Measurements from ENCODE around the gene NCR1.
"Not testable (repeated sequence)": the region's sequence is repeated elsewhere in the genome, so short reads cannot be mapped to it uniquely, and the experiment has no call there.

The NCR1 gene

GRCh38 chr19:54889566-54889965 lies 16.4 kb upstream of the NCR1 start:
- H2BK5ac ChIP-seq (ENCODE audit: low read depth, low read length, poor library complexity) = no peak overlapping the region
- peaks cover 4% of the 10 kb centered on the region for H3K79me1 ChIP-seq (ENCODE audit: low read length)
- WGBS (ENCODE audit: extremely low coverage, insufficient coverage, insufficient read length) = no CpG with 5 or more reads among the region's 11 CpGs

GRCh38 chr19:54893406-54893805 lies 12.5 kb upstream of the NCR1 start:
- no peak overlapping the region for H2BK12ac ChIP-seq (ENCODE audit: low read length)
- no peak overlapping the region for H4K12ac ChIP-seq (ENCODE audit: low read depth, low read length)
- no peak overlapping the region for H3K14ac ChIP-seq (ENCODE audit: low read length)
- peak overlapping the region; percentile 38 for H4K91ac ChIP-seq (ENCODE audit: low read depth, low read length)
- no peak overlapping the region for H4K8ac ChIP-seq (ENCODE audit: low read depth, low read length)
- peaks cover 0 to 6% of the 10 kb centered on the region in 2 experiments for H3K4me1 ChIP-seq (ENCODE audit: control insufficient read depth in 1 of 2, insufficient read depth in 2 of 2, low read length in 2 of 2)
- H2AK5ac ChIP-seq (ENCODE audit: low read length) = no peak overlapping the region
- no peak overlapping the region for H3K4me2 ChIP-seq (ENCODE audit: low read length)
- H2AFZ ChIP-seq (ENCODE audit: insufficient read depth, low read length, poor library complexity) = peak overlapping the region; percentile 60
- H3K4me3 ChIP-seq (ENCODE audit: low read depth, low read length) = no peak overlapping the region
- H3K4ac ChIP-seq (ENCODE audit: low read depth, low read length) = no peak overlapping the region
- H3K36me3 ChIP-seq (ENCODE audit: control insufficient read depth in 1 of 2, insufficient read depth in 2 of 2, low read length in 2 of 2) = no peaks in the 10 kb centered on the region
- peak overlapping the region; percentile 33 for H3K27ac ChIP-seq (ENCODE audit: low read depth, low read length)
- no peak overlapping the region for H2BK120ac ChIP-seq (ENCODE audit: insufficient read depth, low read length, poor library complexity)
- no peak overlapping the region for H3K23ac ChIP-seq (ENCODE audit: low read length)
- no peaks in the 10 kb centered on the region for H3K9me3 ChIP-seq (ENCODE audit: insufficient read depth, low read depth, low read length)
- H2BK5ac ChIP-seq (ENCODE audit: low read depth, low read length, poor library complexity) = peak overlapping the region; percentile 50
- H3K27me3 ChIP-seq (ENCODE audit: insufficient read depth, low read length) = no peaks in the 10 kb centered on the region
- DNase-seq = peak; percentile 18 to 74
- no peaks in the 10 kb centered on the region for H3K79me2 ChIP-seq (ENCODE audit: control insufficient read depth, insufficient read depth, low read length, poor library complexity)
- no peak overlapping the region for H3K18ac ChIP-seq (ENCODE audit: low read length)
- no peak overlapping the region for H3K9ac ChIP-seq (ENCODE audit: low read length)
- no CpG with 5 or more reads among the region's 7 CpGs for WGBS (ENCODE audit: extremely low coverage, insufficient coverage, insufficient read length)
- peaks cover 4% of the 10 kb centered on the region for H3K79me1 ChIP-seq (ENCODE audit: low read length)

More at GRCh38 chr19:54889566-54889965, 16.4 kb upstream of the NCR1 start:
- Histone ChIP-seq H3K4me3 (ENCODE audit: low read depth, low read length) (no peak overlapping the region), H3K36me3 (ENCODE audit: control insufficient read depth in 1 of 2, insufficient read depth in 2 of 2, low read length in 2 of 2) (no peaks in the 10 kb centered on the region), H3K9me3 (ENCODE audit: insufficient read depth, low read depth, low read length) (no peaks in the 10 kb centered on the region), H3K18ac (ENCODE audit: low read length) (no peak overlapping the region), H3K27ac (ENCODE audit: low read depth, low read length) (no peak overlapping the region), H3K4me2 (ENCODE audit: low read length) (no peak overlapping the region), H4K8ac (ENCODE audit: low read depth, low read length) (no peak overlapping the region), H4K91ac (ENCODE audit: low read depth, low read length) (no peak overlapping the region), H3K79me2 (ENCODE audit: control insufficient read depth, insufficient read depth, low read length, poor library complexity) (no peaks in the 10 kb centered on the region), H4K12ac (ENCODE audit: low read depth, low read length) (no peak overlapping the region), H2AFZ (ENCODE audit: insufficient read depth, low read length, poor library complexity) (no peak overlapping the region), H3K9ac (ENCODE audit: low read length) (no peak overlapping the region), H3K14ac (ENCODE audit: low read length) (no peak overlapping the region), H2BK120ac (ENCODE audit: insufficient read depth, low read length, poor library complexity) (no peak overlapping the region), H2AK5ac (ENCODE audit: low read length) (no peak overlapping the region), H3K23ac (ENCODE audit: low read length) (no peak overlapping the region), H3K4ac (ENCODE audit: low read depth, low read length) (no peak overlapping the region), H2BK12ac (ENCODE audit: low read length) (no peak overlapping the region), H3K27me3 (ENCODE audit: insufficient read depth, low read length) (no peaks in the 10 kb centered on the region), H3K4me1 (ENCODE audit: control insufficient read depth in 1 of 2, insufficient read depth in 2 of 2, low read length in 2 of 2) (peaks cover 0 to 6% of the 10 kb centered on the region in 2 experiments)
- no peak for DNase-seq

- not testable (repeated sequence) for H3K27me3 ChIP-seq (ENCODE audit: insufficient read depth, low read length); H3K9me3 ChIP-seq (ENCODE audit: insufficient read depth, low read depth, low read length); H3K23ac ChIP-seq (ENCODE audit: low read length); H3K4me3 ChIP-seq (ENCODE audit: low read depth, low read length); H3K9ac ChIP-seq (ENCODE audit: low read length); H4K8ac ChIP-seq (ENCODE audit: low read depth, low read length); H3K4ac ChIP-seq (ENCODE audit: low read depth, low read length); H3K18ac ChIP-seq (ENCODE audit: low read length); H3K79me2 ChIP-seq (ENCODE audit: control insufficient read depth, insufficient read depth, low read length, poor library complexity); H3K79me1 ChIP-seq (ENCODE audit: low read length); DNase-seq; H3K27ac ChIP-seq (ENCODE audit: low read depth, low read length); H3K14ac ChIP-seq (ENCODE audit: low read length); H2BK12ac ChIP-seq (ENCODE audit: low read length); H3K4me2 ChIP-seq (ENCODE audit: low read length); H4K12ac ChIP-seq (ENCODE audit: low read depth, low read length); H3K36me3 ChIP-seq (ENCODE audit: control insufficient read depth in 1 of 2, insufficient read depth in 2 of 2, low read length in 2 of 2); H3K4me1 ChIP-seq (ENCODE audit: control insufficient read depth in 1 of 2, insufficient read depth in 2 of 2, low read length in 2 of 2); H2AFZ ChIP-seq (ENCODE audit: insufficient read depth, low read length, poor library complexity)
- Histone ChIP-seq H4K91ac (ENCODE audit: low read depth, low read length) (peak overlapping the region; percentile 25), H2BK120ac (ENCODE audit: insufficient read depth, low read length, poor library complexity) (peak overlapping the region; percentile 41), H2AK5ac (ENCODE audit: low read length) (peak overlapping the region; percentile 23), H2BK5ac (ENCODE audit: low read depth, low read length, poor library complexity) (peak overlapping the region; percentile 5)
- no CpG with 5 or more reads among the region's 16 CpGs for WGBS (ENCODE audit: extremely low coverage, insufficient coverage, insufficient read length)
Measured at GRCh38 chr19:54894106-54894505, 11.8 kb upstream of the NCR1 start.

GRCh38 chr19:54896036-54896435 lies 9.9 kb upstream of the NCR1 start:
- no peak overlapping the region for H2BK5ac ChIP-seq (ENCODE audit: low read depth, low read length, poor library complexity)
- no peak overlapping the region for H3K23ac ChIP-seq (ENCODE audit: low read length)
- no peak overlapping the region for H3K18ac ChIP-seq (ENCODE audit: low read length)
- H2AK5ac ChIP-seq (ENCODE audit: low read length) = no peak overlapping the region
- H3K4me1 ChIP-seq (ENCODE audit: control insufficient read depth in 1 of 2, insufficient read depth in 2 of 2, low read length in 2 of 2) = peaks cover 0 to 6% of the 10 kb centered on the region in 2 experiments
- no peaks in the 10 kb centered on the region for H3K36me3 ChIP-seq (ENCODE audit: control insufficient read depth in 1 of 2, insufficient read depth in 2 of 2, low read length in 2 of 2)
- H4K91ac ChIP-seq (ENCODE audit: low read depth, low read length) = no peak overlapping the region
- H2BK120ac ChIP-seq (ENCODE audit: insufficient read depth, low read length, poor library complexity) = no peak overlapping the region
- H3K4me2 ChIP-seq (ENCODE audit: low read length) = no peak overlapping the region
- no peak overlapping the region for H2BK12ac ChIP-seq (ENCODE audit: low read length)
- no peak overlapping the region for H3K14ac ChIP-seq (ENCODE audit: low read length)
- H3K9me3 ChIP-seq (ENCODE audit: insufficient read depth, low read depth, low read length) = no peaks in the 10 kb centered on the region
- H3K27ac ChIP-seq (ENCODE audit: low read depth, low read length) = no peak overlapping the region
- H4K12ac ChIP-seq (ENCODE audit: low read depth, low read length) = no peak overlapping the region
- peak overlapping the region; percentile 38 for H4K8ac ChIP-seq (ENCODE audit: low read depth, low read length)
- H2AFZ ChIP-seq (ENCODE audit: insufficient read depth, low read length, poor library complexity) = no peak overlapping the region
- no peak for DNase-seq
- no peak overlapping the region for H3K4ac ChIP-seq (ENCODE audit: low read depth, low read length)
- H3K79me1 ChIP-seq (ENCODE audit: low read length) = peaks cover 6% of the 10 kb centered on the region
- H3K79me2 ChIP-seq (ENCODE audit: control insufficient read depth, insufficient read depth, low read length, poor library complexity) = no peaks in the 10 kb centered on the region
- H3K27me3 ChIP-seq (ENCODE audit: insufficient read depth, low read length) = no peaks in the 10 kb centered on the region
- no CpG with 5 or more reads among the region's 2 CpGs for WGBS (ENCODE audit: extremely low coverage, insufficient coverage, insufficient read length)
- H3K4me3 ChIP-seq (ENCODE audit: low read depth, low read length) = no peak overlapping the region
- H3K9ac ChIP-seq (ENCODE audit: low read length) = no peak overlapping the region
